Body of pancreas (tissue), 4 donors: ENCODE data around the gene SRXN1.

Source experiments
- POLR2A ChIP-seq, 3 donors: fragments of 450-650 bp; IDR thresholded peaks; one replicate each; pipeline ENCODE4 v1.6.1; 2016; ENCODE audit warnings: antibody characterized with exemption in 3 of 3, mild to moderate bottlenecking in 2 of 3
- TF ChIP-seq, protein P1 (sequence below), 7 experiments: fragments of 450-650 bp in 4 of 7; fragments of 200-600 bp in 3 of 7; sonication (generic) in 3 of 7; IDR thresholded peaks; one replicate each; pipeline ENCODE4 v1.5.1; 2016 to 2019; ENCODE audit warnings: antibody characterized with exemption in 7 of 7

GRCh38 chr20:608970-609369 lies 44.0 kb downstream of the SRXN1 start:
- TF ChIP-seq POLR2A (IDR thresholded peaks at IDR 0.05): no peak
- TF ChIP-seq, protein P1, sequence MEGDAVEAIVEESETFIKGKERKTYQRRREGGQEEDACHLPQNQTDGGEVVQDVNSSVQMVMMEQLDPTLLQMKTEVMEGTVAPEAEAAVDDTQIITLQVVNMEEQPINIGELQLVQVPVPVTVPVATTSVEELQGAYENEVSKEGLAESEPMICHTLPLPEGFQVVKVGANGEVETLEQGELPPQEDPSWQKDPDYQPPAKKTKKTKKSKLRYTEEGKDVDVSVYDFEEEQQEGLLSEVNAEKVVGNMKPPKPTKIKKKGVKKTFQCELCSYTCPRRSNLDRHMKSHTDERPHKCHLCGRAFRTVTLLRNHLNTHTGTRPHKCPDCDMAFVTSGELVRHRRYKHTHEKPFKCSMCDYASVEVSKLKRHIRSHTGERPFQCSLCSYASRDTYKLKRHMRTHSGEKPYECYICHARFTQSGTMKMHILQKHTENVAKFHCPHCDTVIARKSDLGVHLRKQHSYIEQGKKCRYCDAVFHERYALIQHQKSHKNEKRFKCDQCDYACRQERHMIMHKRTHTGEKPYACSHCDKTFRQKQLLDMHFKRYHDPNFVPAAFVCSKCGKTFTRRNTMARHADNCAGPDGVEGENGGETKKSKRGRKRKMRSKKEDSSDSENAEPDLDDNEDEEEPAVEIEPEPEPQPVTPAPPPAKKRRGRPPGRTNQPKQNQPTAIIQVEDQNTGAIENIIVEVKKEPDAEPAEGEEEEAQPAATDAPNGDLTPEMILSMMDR (IDR thresholded peaks at IDR 0.05): no peak
